Amygdala (tissue), 56 donors: ENCODE data around the gene CIBAR2.

Experiments used
- DNase-seq, 56 donors: peaks; one replicate each; lab custom pipeline; 2025; lab: John Stamatoyannopoulos, UW

Gene CIBAR2

GRCh38 chr16:85048921-85049562, 63.2 kb downstream of the CIBAR2 start:
- DNase-seq: peak in 6 of 56 donors; percentile 13 to 31 (median 24)
